ENCODE data around the gene CD47. TPM values are rescaled to one million over a fixed set of nuclear protein-coding genes. Genes with fewer than 3 reads are reported as not detected.

The CD47 gene
- total RNA-seq, 5 donors from 2014 or later (not counting 1 experiment from before 2014, with no cell fraction given): 154 to 186 (median 161) TPM

GRCh38 chr3:108017587-108017986 lies 73.2 kb downstream of the CD47 start:
- Histone ChIP-seq H3K4me3 (ENCODE audit: control insufficient read depth in 1 of 2, extremely low read depth in 1 of 2, low read length in 1 of 2) (no peak overlapping the region), H3K27me3 (replicated peaks in 1 of 2; ENCODE audit: control insufficient read depth in 2 of 2, extremely low read depth in 1 of 2, insufficient read depth in 2 of 2, low read length in 1 of 2) (peaks cover 0 to 4% of the 10 kb centered on the region in 2 experiments), H3K36me3 (ENCODE audit: control insufficient read depth in 2 of 2, extremely low read depth in 1 of 2, insufficient read depth in 1 of 2, low read length in 1 of 2) (no peaks in the 10 kb centered on the region), H3K27ac (ENCODE audit: low read length) (no peak overlapping the region), H3K4me1 (ENCODE audit: control insufficient read depth in 1 of 2, extremely low read depth in 1 of 2, insufficient read depth in 2 of 2, low read length in 2 of 2) (no peaks in the 10 kb centered on the region), H3K9me3 (no peaks in the 10 kb centered on the region)
- ATAC-seq (replicated peaks in 1 of 4) (no peak), DNase-seq (no peak)
- ChIA-PET CTCF (no interaction called here), POLR2A (interaction anchor here (0.6 to 0.7 kb wide), 2 partner anchors 28 to 565 kb away, joined by 4 to 5 read pairs; no protein-coding TSS in a partner anchor)
- peaks cover 26% of the 10 kb centered on the region for H3K36me3 Mint-ChIP-seq
- H3K4me1 Mint-ChIP-seq: peaks cover 0 to 21% (median 0%) of the 10 kb centered on the region in 3 donors
- H3K27me3 Mint-ChIP-seq: peaks cover 0 to 4% of the 10 kb centered on the region in 2 donors
- H3K9me3 Mint-ChIP-seq: no peaks in the 10 kb centered on the region
- H3K27ac Mint-ChIP-seq: no peak overlapping the region
- H3K4me3 Mint-ChIP-seq: no peak overlapping the region
- 100% methylated on average over 1 of the region's 4 CpGs for WGBS (ENCODE audit: insufficient coverage)

GRCh38 chr3:108014943-108015342 lies 75.9 kb downstream of the CD47 start:
- peaks cover 0 to 17% (median 0%) of the 10 kb centered on the region in 3 donors for H3K4me1 Mint-ChIP-seq
- ChIA-PET CTCF (no interaction called here), POLR2A (no interaction called here)
- H3K4me3 Mint-ChIP-seq: no peak overlapping the region
- ATAC-seq (replicated peaks in 1 of 4): no peak
- H3K27ac Mint-ChIP-seq: no peak overlapping the region
- DNase-seq: no peak
- no peaks in the 10 kb centered on the region for H3K36me3 ChIP-seq (ENCODE audit: control insufficient read depth in 2 of 2, extremely low read depth in 1 of 2, insufficient read depth in 1 of 2, low read length in 1 of 2)
- H3K27ac ChIP-seq (ENCODE audit: low read length): no peak overlapping the region
- H3K4me3 ChIP-seq (ENCODE audit: control insufficient read depth in 1 of 2, extremely low read depth in 1 of 2, low read length in 1 of 2): no peak overlapping the region
- peaks cover 0 to 4% of the 10 kb centered on the region in 2 donors for H3K27me3 Mint-ChIP-seq
- 100% methylated on average over 1 of the region's 2 CpGs for WGBS (ENCODE audit: insufficient coverage)
- peaks cover 27% of the 10 kb centered on the region for H3K36me3 Mint-ChIP-seq
- no peaks in the 10 kb centered on the region for H3K9me3 Mint-ChIP-seq
- no peaks in the 10 kb centered on the region for H3K4me1 ChIP-seq (ENCODE audit: control insufficient read depth in 1 of 2, extremely low read depth in 1 of 2, insufficient read depth in 2 of 2, low read length in 2 of 2)
- no peaks in the 10 kb centered on the region for H3K9me3 ChIP-seq
- H3K27me3 ChIP-seq (replicated peaks in 1 of 2; ENCODE audit: control insufficient read depth in 2 of 2, extremely low read depth in 1 of 2, insufficient read depth in 2 of 2, low read length in 1 of 2): peaks cover 0 to 4% of the 10 kb centered on the region in 2 experiments

- WGBS (ENCODE audit: insufficient coverage): 94% methylated on average over 6 of the region's 8 CpGs
Observed at GRCh38 chr3:108013141-108014055, 77.4 kb downstream of the CD47 start.

GRCh38 chr3:108012304-108012703 lies 78.5 kb downstream of the CD47 start:
- ATAC-seq (replicated peaks in 1 of 4): no peak

More at GRCh38 chr3:108013141-108014055, 77.4 kb downstream of the CD47 start:
- Mint-ChIP-seq H3K36me3 (peaks cover 27% of the 10 kb centered on the region), H3K4me1 (peaks cover 0 to 8% (median 0%) of the 10 kb centered on the region in 3 donors), H3K4me3 (no peak overlapping the region), H3K27me3 (peaks cover 0 to 4% of the 10 kb centered on the region in 2 donors), H3K27ac (no peak overlapping the region), H3K9me3 (no peaks in the 10 kb centered on the region)
- DNase-seq: no peak
- Histone ChIP-seq H3K4me1 (ENCODE audit: control insufficient read depth in 1 of 2, extremely low read depth in 1 of 2, insufficient read depth in 2 of 2, low read length in 2 of 2) (no peaks in the 10 kb centered on the region), H3K27me3 (replicated peaks in 1 of 2; ENCODE audit: control insufficient read depth in 2 of 2, extremely low read depth in 1 of 2, insufficient read depth in 2 of 2, low read length in 1 of 2) (peaks cover 0 to 4% of the 10 kb centered on the region in 2 experiments), H3K9me3 (no peaks in the 10 kb centered on the region), H3K36me3 (ENCODE audit: control insufficient read depth in 2 of 2, extremely low read depth in 1 of 2, insufficient read depth in 1 of 2, low read length in 1 of 2) (no peaks in the 10 kb centered on the region), H3K4me3 (ENCODE audit: control insufficient read depth in 1 of 2, extremely low read depth in 1 of 2, low read length in 1 of 2) (no peak overlapping the region), H3K27ac (ENCODE audit: low read length) (no peak overlapping the region)
- ChIA-PET CTCF (interaction anchor here in 1 of 2 donors (0.6 kb wide), 1 partner anchor 479 kb away, joined by 3 read pairs; no protein-coding TSS in a partner anchor), POLR2A (no interaction called here)
- ATAC-seq (replicated peaks in 1 of 4): no peak

GRCh38 chr3:108011616-108012015 lies 79.2 kb downstream of the CD47 start:
- Mint-ChIP-seq H3K4me3 (no peak overlapping the region), H3K27me3 (peaks cover 0 to 2% of the 10 kb centered on the region in 2 donors), H3K4me1 (peaks cover 0 to 5% (median 0%) of the 10 kb centered on the region in 3 donors), H3K27ac (no peak overlapping the region), H3K9me3 (no peaks in the 10 kb centered on the region), H3K36me3 (peaks cover 24% of the 10 kb centered on the region)
- CTCF ChIA-PET: no interaction called here
- H3K27ac ChIP-seq (ENCODE audit: low read length): no peak overlapping the region
- ATAC-seq (replicated peaks in 1 of 4) (no peak), DNase-seq (no peak)
- H3K4me1 ChIP-seq (ENCODE audit: control insufficient read depth in 1 of 2, extremely low read depth in 1 of 2, insufficient read depth in 2 of 2, low read length in 2 of 2): no peaks in the 10 kb centered on the region
- 69% methylated on average over 3 of the region's 4 CpGs for WGBS (ENCODE audit: insufficient coverage)
- no peaks in the 10 kb centered on the region for H3K9me3 ChIP-seq
- H3K27me3 ChIP-seq (replicated peaks in 1 of 2; ENCODE audit: control insufficient read depth in 2 of 2, extremely low read depth in 1 of 2, insufficient read depth in 2 of 2, low read length in 1 of 2): peaks cover 0 to 4% of the 10 kb centered on the region in 2 experiments
- POLR2A ChIA-PET: no interaction called here
- no peak overlapping the region for H3K4me3 ChIP-seq (ENCODE audit: control insufficient read depth in 1 of 2, extremely low read depth in 1 of 2, low read length in 1 of 2)
- H3K36me3 ChIP-seq (ENCODE audit: control insufficient read depth in 2 of 2, extremely low read depth in 1 of 2, insufficient read depth in 1 of 2, low read length in 1 of 2): no peaks in the 10 kb centered on the region

More at GRCh38 chr3:108012304-108012703, 78.5 kb downstream of the CD47 start:
- Mint-ChIP-seq H3K27me3 (peaks cover 0 to 4% of the 10 kb centered on the region in 2 donors), H3K27ac (no peak overlapping the region), H3K4me1 (peaks cover 0 to 8% (median 0%) of the 10 kb centered on the region in 3 donors), H3K4me3 (no peak overlapping the region), H3K9me3 (no peaks in the 10 kb centered on the region), H3K36me3 (peaks cover 27% of the 10 kb centered on the region)
- WGBS (ENCODE audit: insufficient coverage): no CpG with 5 or more reads among the region's 8 CpGs
- ChIA-PET POLR2A (no interaction called here), CTCF (no interaction called here)
- H3K27ac ChIP-seq (ENCODE audit: low read length): no peak overlapping the region
- H3K9me3 ChIP-seq: no peaks in the 10 kb centered on the region
- no peak overlapping the region for H3K4me3 ChIP-seq (ENCODE audit: control insufficient read depth in 1 of 2, extremely low read depth in 1 of 2, low read length in 1 of 2)
- no peaks in the 10 kb centered on the region for H3K36me3 ChIP-seq (ENCODE audit: control insufficient read depth in 2 of 2, extremely low read depth in 1 of 2, insufficient read depth in 1 of 2, low read length in 1 of 2)
- H3K27me3 ChIP-seq (replicated peaks in 1 of 2; ENCODE audit: control insufficient read depth in 2 of 2, extremely low read depth in 1 of 2, insufficient read depth in 2 of 2, low read length in 1 of 2): peaks cover 0 to 4% of the 10 kb centered on the region in 2 experiments
- no peaks in the 10 kb centered on the region for H3K4me1 ChIP-seq (ENCODE audit: control insufficient read depth in 1 of 2, extremely low read depth in 1 of 2, insufficient read depth in 2 of 2, low read length in 2 of 2)
- DNase-seq: no peak

- Mint-ChIP-seq H3K4me1 (peaks cover 0 to 9% (median 7%) of the 10 kb centered on the region in 3 donors), H3K4me3 (no peak overlapping the region), H3K9me3 (no peaks in the 10 kb centered on the region), H3K27ac (no peak overlapping the region), H3K27me3 (peaks cover 0 to 5% of the 10 kb centered on the region in 2 donors), H3K36me3 (peaks cover 15% of the 10 kb centered on the region)
- H3K4me3 ChIP-seq (ENCODE audit: control insufficient read depth in 1 of 2, extremely low read depth in 1 of 2, low read length in 1 of 2): no peak overlapping the region
- no peaks in the 10 kb centered on the region for H3K4me1 ChIP-seq (ENCODE audit: control insufficient read depth in 1 of 2, extremely low read depth in 1 of 2, insufficient read depth in 2 of 2, low read length in 2 of 2)
- no peak for DNase-seq
- no peak for ATAC-seq (replicated peaks in 1 of 4)
- WGBS (ENCODE audit: insufficient coverage): 90% methylated on average over 2 of the region's 3 CpGs
- no peak overlapping the region for H3K27ac ChIP-seq (ENCODE audit: low read length)
- no peaks in the 10 kb centered on the region for H3K9me3 ChIP-seq
- ChIA-PET CTCF (no interaction called here), POLR2A (no interaction called here)
- peaks cover 0 to 7% of the 10 kb centered on the region in 2 experiments for H3K27me3 ChIP-seq (replicated peaks in 1 of 2; ENCODE audit: control insufficient read depth in 2 of 2, extremely low read depth in 1 of 2, insufficient read depth in 2 of 2, low read length in 1 of 2)
- no peaks in the 10 kb centered on the region for H3K36me3 ChIP-seq (ENCODE audit: control insufficient read depth in 2 of 2, extremely low read depth in 1 of 2, insufficient read depth in 1 of 2, low read length in 1 of 2)
Observed at GRCh38 chr3:108008931-108009639, 81.7 kb downstream of the CD47 start.
